HUES64 (cell line): Measurements from ENCODE around the gene CCDC30.
A peak's percentile ranks its signal among the peaks of the same experiment; 100 is the strongest.

Experiments
- H3K27ac ChIP-seq: 2 replicates; pipeline ENCODE4 v1.7.0; 2013; ENCODE audit warnings: low read depth, low read length, inconsistent platforms
- H3K27me3 ChIP-seq: 2 replicates; pipeline ENCODE4 v1.6.1; 2013; ENCODE audit warnings: mild to moderate bottlenecking, low read length; ENCODE audit not compliant: insufficient read depth
- H3K36me3 ChIP-seq: 2 replicates; pipeline ENCODE4 v1.6.1; 2013; ENCODE audit warnings: mild to moderate bottlenecking, low read length; ENCODE audit not compliant: insufficient read depth
- H3K4me1 ChIP-seq: 2 replicates; pipeline ENCODE4 v1.6.1; 2013; ENCODE audit warnings: mild to moderate bottlenecking, low read length, moderate library complexity; ENCODE audit not compliant: insufficient read depth
- H3K4me3 ChIP-seq: 2 replicates; pipeline ENCODE4 v1.5.1; 2013; ENCODE audit warnings: mild to moderate bottlenecking, low read length, moderate library complexity
- H3K9ac ChIP-seq: 2 replicates; pipeline ENCODE4 v1.6.1; 2013; ENCODE audit warnings: mild to moderate bottlenecking, low read depth, low read length
- H3K9me3 ChIP-seq: 2 replicates; pipeline ENCODE4 v1.6.1; 2013; ENCODE audit warnings: low read depth, low read length; ENCODE audit not compliant: insufficient read depth
- WGBS: fragments of 150-250, 120-280 bp; methylation state at CpG from one replicate; pipeline ENCODE4 v1.1.7; 2013; ENCODE audit warnings: missing lambda C conversion rate; 5-methylcytosine and 5-hydroxymethylcytosine counted together

CCDC30 gene

GRCh38 chr1:42692461-42692860, 229.4 kb downstream of the CCDC30 start:
- Histone ChIP-seq H3K27me3 (no peaks in the 10 kb centered on the region), H3K36me3 (peaks cover 80% of the 10 kb centered on the region), H3K4me1 (peaks cover 41% of the 10 kb centered on the region), H3K9ac (0 out of 2 replicates have a peak overlapping the region, but pooled peaks have one; percentile 34), H3K27ac (no peak overlapping the region), H3K4me3 (no peak overlapping the region), H3K9me3 (no peaks in the 10 kb centered on the region)
- WGBS: 40% methylated on average over 5 of the region's 5 CpGs

DNA sequence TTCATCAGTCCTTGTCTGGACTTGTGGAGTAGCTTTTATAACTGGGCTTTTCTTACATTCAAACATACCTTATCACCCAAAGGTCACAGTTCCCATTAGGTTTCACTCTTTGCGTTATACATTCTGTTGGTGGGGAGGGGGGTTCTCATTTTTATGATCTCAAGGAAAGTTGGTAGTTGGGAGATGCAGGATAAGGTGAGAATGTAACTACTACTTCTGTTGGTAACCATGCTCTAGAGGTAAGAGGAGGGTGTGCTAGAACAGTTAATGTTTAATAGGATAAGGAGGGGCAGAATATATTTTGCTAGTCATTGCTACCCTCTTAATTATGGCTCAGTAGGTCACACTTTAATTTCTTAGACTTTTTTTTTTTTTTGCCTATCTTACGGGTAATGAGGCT, 229.8 kb downstream of the CCDC30 start:
- H3K36me3 ChIP-seq: peaks cover 80% of the 10 kb centered on the region
- no peak overlapping the region for H3K4me3 ChIP-seq
- WGBS: 83% methylated on average over 2 of the region's 2 CpGs

DNA sequence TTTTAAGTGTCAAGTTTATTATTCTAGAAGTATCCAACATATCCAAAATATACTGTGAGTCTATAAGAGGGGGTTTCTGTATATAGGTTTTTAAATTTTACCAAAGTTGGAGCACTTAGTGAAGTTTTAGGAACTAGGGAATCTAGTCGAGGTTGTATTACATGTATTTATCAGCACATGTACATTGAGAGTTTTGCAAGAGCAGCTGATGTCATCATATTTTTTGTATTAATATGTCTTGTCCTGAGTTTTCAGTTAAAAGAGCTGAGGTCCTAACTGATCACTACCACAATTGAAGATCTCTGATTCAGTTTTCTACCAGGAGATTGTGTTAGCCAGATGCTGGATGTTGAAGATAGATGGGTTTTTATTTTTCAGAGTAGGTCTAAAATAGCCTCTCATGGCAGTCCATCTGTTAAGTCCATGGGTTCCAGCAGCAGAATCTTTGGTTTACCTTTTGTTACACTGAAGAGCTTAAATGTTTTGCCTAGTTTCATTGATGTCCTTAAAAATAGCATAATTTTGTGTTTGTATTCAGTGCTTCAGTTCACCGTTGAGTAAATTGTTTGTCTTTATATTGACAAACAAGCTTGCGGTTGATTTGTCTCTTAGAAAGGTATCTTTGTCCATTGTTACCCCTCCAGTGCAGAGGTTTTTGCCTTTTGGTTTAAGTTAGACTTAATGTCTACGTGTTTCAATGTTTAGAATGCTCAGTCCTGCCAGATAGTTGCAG, 235.2 kb downstream of the CCDC30 start:
- no peaks in the 10 kb centered on the region for H3K4me1 ChIP-seq
- no peak overlapping the region for H3K27ac ChIP-seq
- H3K9me3 ChIP-seq: no peaks in the 10 kb centered on the region
- H3K9ac ChIP-seq: no peak overlapping the region
- H3K36me3 ChIP-seq: peaks cover 99% of the 10 kb centered on the region
- H3K4me3 ChIP-seq: no peak overlapping the region
- no peaks in the 10 kb centered on the region for H3K27me3 ChIP-seq
- WGBS: 97% methylated on average over 4 of the region's 4 CpGs

More for the DNA sequence above, 229.8 kb downstream of the CCDC30 start:
- Histone ChIP-seq H3K27me3 (no peaks in the 10 kb centered on the region), H3K9me3 (no peaks in the 10 kb centered on the region), H3K4me1 (peaks cover 39% of the 10 kb centered on the region), H3K9ac (0 out of 2 replicates have a peak overlapping the region, but pooled peaks have one; percentile 34), H3K27ac (no peak overlapping the region)

DNA sequence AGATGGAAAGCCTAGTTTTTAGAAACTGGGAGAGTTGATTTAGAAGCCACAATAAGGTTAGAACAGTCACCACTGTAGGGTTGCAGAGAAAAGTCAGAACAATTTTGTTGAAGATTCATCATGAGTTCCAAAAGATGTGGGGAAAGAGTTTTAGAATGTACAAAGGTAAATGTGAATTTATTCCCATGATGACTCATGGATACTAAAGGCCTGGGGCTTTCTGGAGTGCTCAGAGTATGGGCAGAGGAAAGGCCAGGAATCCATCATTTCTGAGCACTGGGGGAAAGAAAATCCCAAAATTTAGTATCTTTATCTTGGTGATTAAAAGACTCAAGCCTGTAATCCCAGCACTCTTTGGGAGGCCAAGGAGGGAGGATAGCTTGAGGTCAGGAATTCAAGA, 236.9 kb downstream of the CCDC30 start:
- Histone ChIP-seq H3K36me3 (peaks cover 99% of the 10 kb centered on the region), H3K27me3 (no peaks in the 10 kb centered on the region), H3K9me3 (no peaks in the 10 kb centered on the region), H3K4me3 (no peak overlapping the region), H3K9ac (no peak overlapping the region), H3K4me1 (no peaks in the 10 kb centered on the region), H3K27ac (no peak overlapping the region)

DNA sequence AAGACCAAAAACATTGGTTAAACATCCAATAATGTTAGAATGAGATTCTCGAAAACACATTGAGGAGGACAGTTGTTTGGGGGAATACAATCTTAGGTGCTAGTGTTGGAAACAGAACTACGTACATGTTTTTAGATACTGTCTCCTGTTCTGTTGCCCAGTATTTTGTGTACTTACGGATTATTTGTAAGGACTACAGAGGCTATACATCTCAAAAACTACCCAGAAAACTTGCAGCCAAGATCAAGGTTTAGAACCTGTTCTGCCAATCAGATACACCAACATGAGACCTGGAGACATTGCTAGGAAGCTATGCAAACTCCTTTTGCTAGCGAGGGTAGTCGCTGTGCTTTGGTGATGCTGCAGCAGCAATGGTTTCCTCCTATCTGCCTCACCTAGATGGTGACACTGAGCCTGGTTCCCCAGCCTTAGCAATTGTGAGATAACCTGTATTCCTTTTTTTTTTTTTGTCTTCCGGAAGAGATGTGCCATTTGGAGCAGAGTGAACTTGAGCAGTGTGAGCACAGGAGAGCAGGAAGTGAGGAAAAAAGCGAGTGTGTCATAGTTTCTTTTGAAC, 240.9 kb downstream of the CCDC30 start:
- no peaks in the 10 kb centered on the region for H3K27me3 ChIP-seq
- no peaks in the 10 kb centered on the region for H3K4me1 ChIP-seq
- no peaks in the 10 kb centered on the region for H3K9me3 ChIP-seq
- H3K36me3 ChIP-seq: peaks cover 95% of the 10 kb centered on the region
- 96% methylated on average over 7 of the region's 7 CpGs for WGBS
- H3K27ac ChIP-seq: no peak overlapping the region
- no peak overlapping the region for H3K9ac ChIP-seq
- H3K4me3 ChIP-seq: no peak overlapping the region
